WTC11 (cell line): ENCODE results near the gene DNAJC25. TPM values are rescaled to one million over a fixed set of nuclear protein-coding genes. Genes with fewer than 3 reads are reported as not detected.
A peak's percentile ranks its signal among the peaks of the same experiment; 100 is the strongest.

Source experiments
- ATAC-seq: fragments of 200-7000 bp; cut with Tn5 transposase; 2 replicates; pipeline ENCODE4 v1.10.0; 2021; ENCODE audit warnings: mild to moderate bottlenecking, moderate library complexity
- CTCF ChIA-PET: fragments of 300-600 bp; sonication (Branson Sonifier 250); formaldehyde crosslinking; loops from one replicate; lab custom pipeline; 2021; ENCODE audit warnings: antibody characterized with exemption; lab: Charles Lee
- POLR2A ChIA-PET: fragments of 350-600 bp; sonication (Branson Sonifier 250); formaldehyde crosslinking; loops from one replicate; lab custom pipeline; 2021; ENCODE audit warnings: antibody characterized with exemption; lab: Charles Lee
- DNase-seq: peaks from one replicate; pipeline ENCODE4 v3.0.0; 2021; ENCODE audit warnings: low spot score
- H3K27ac Mint-ChIP-seq: 2 replicates; pipeline ENCODE4 v1.8.0; 2021; ENCODE audit warnings: mixed read lengths
- H3K27me3 Mint-ChIP-seq: 2 replicates; pipeline ENCODE4 v1.8.0; 2021; ENCODE audit warnings: low read depth, mild to moderate bottlenecking, moderate library complexity, mixed read lengths
- H3K36me3 Mint-ChIP-seq: 2 replicates; pipeline ENCODE4 v1.8.0; 2021; ENCODE audit warnings: mixed read lengths
- H3K4me1 Mint-ChIP-seq: 2 replicates; pipeline ENCODE4 v1.8.0; 2022; ENCODE audit warnings: mixed read lengths
- H3K4me3 Mint-ChIP-seq: 2 replicates; pipeline ENCODE4 v1.8.0; 2021; ENCODE audit warnings: mild to moderate bottlenecking, moderate library complexity, mixed read lengths
- H3K9me3 Mint-ChIP-seq: 2 replicates; pipeline ENCODE4 v1.8.0; 2021; ENCODE audit warnings: mixed read lengths
- CBFB ChIP-seq: sonication (generic); formaldehyde crosslinking; IDR thresholded peaks from 2 replicates; pipeline ENCODE4 v1.8.1; 2022; ENCODE audit warnings: mild to moderate bottlenecking, low read depth, missing genetic modification reagents
- ELF4 ChIP-seq: sonication (generic); formaldehyde crosslinking; IDR thresholded peaks from 2 replicates; pipeline ENCODE4 v1.8.1; 2022; ENCODE audit warnings: low read depth, mild to moderate bottlenecking, moderate library complexity, missing genetic modification reagents
- ETV6 ChIP-seq: sonication (generic); formaldehyde crosslinking; IDR thresholded peaks from 2 replicates; pipeline ENCODE4 v1.8.1; 2022; ENCODE audit warnings: mild to moderate bottlenecking, missing genetic modification reagents
- IRF2 ChIP-seq: sonication (generic); formaldehyde crosslinking; IDR thresholded peaks from 2 replicates; pipeline ENCODE4 v1.8.0; 2022; ENCODE audit warnings: low read depth, missing genetic modification reagents, borderline replicate concordance
- JAZF1 ChIP-seq: fragments of 250-450 bp; sonication (Bioruptor Pico); IDR thresholded peaks from 2 replicates; pipeline ENCODE4 v1.9.0; 2021; ENCODE audit warnings: moderate library complexity, mild to moderate bottlenecking, inconsistent platforms
- NFE2L1 ChIP-seq: sonication (generic); formaldehyde crosslinking; IDR thresholded peaks from 2 replicates; pipeline ENCODE4 v1.8.1; 2023; ENCODE audit warnings: missing genetic modification reagents
- NR3C1 ChIP-seq: sonication (generic); formaldehyde crosslinking; conservative IDR thresholded peaks from 2 replicates; pipeline ENCODE4 v1.8.1; 2023; ENCODE audit warnings: low read depth, mild to moderate bottlenecking, missing genetic modification reagents
- OVOL2 ChIP-seq: fragments of 250-450 bp; sonication (Bioruptor Pico); IDR thresholded peaks from 2 replicates; pipeline ENCODE4 v1.9.0; 2021; ENCODE audit warnings: mild to moderate bottlenecking, borderline replicate concordance
- RORB ChIP-seq: fragments of 250-450 bp; sonication (Bioruptor Pico); IDR thresholded peaks from 2 replicates; pipeline ENCODE4 v1.9.0; 2021; ENCODE audit warnings: mild to moderate bottlenecking
- SP1 ChIP-seq: sonication (generic); formaldehyde crosslinking; conservative IDR thresholded peaks from 2 replicates; pipeline ENCODE4 v1.8.1; 2022; ENCODE audit warnings: missing genetic modification reagents
- TCF7 ChIP-seq: sonication (generic); formaldehyde crosslinking; IDR thresholded peaks from 2 replicates; pipeline ENCODE4 v1.8.0; 2022; ENCODE audit warnings: mild to moderate bottlenecking, low read depth, missing genetic modification reagents, moderate library complexity
- TEAD1 ChIP-seq: sonication (generic); formaldehyde crosslinking; IDR thresholded peaks from 2 replicates; pipeline ENCODE4 v1.8.0; 2022; ENCODE audit warnings: mild to moderate bottlenecking, missing genetic modification reagents
- TP53 ChIP-seq: sonication (generic); formaldehyde crosslinking; IDR thresholded peaks from 2 replicates; pipeline ENCODE4 v1.8.1; 2023; ENCODE audit warnings: mild to moderate bottlenecking, missing genetic modification reagents
- ZNF138 ChIP-seq: sonication (generic); formaldehyde crosslinking; conservative IDR thresholded peaks from 2 replicates; pipeline ENCODE4 v1.8.1; 2022; ENCODE audit warnings: mild to moderate bottlenecking, moderate library complexity, missing genetic modification reagents
- ZNF232 ChIP-seq: sonication (generic); formaldehyde crosslinking; IDR thresholded peaks from 2 replicates; pipeline ENCODE4 v1.8.0; 2022; ENCODE audit warnings: mild to moderate bottlenecking, missing genetic modification reagents
- ZNF263 ChIP-seq: sonication (generic); formaldehyde crosslinking; IDR thresholded peaks from 2 replicates; pipeline ENCODE4 v1.8.1; 2022; ENCODE audit warnings: low read depth, mild to moderate bottlenecking, moderate library complexity, missing genetic modification reagents
- ZNF396 ChIP-seq: fragments of 250-450 bp; sonication (Bioruptor Pico); IDR thresholded peaks from 2 replicates; pipeline ENCODE4 v1.8.0; 2021; ENCODE audit warnings: mild to moderate bottlenecking, moderate library complexity, borderline replicate concordance
- total RNA-seq: library from RNA; stranded (reverse); gene quantifications from 3 replicates; pipeline ENCODE4 v1.2.3, GENCODE V29; 2021
- TF ChIP-seq, protein P1 (sequence below): sonication (generic); formaldehyde crosslinking; conservative IDR thresholded peaks from 2 replicates; pipeline ENCODE4 v1.8.1; 2022; ENCODE audit warnings: mild to moderate bottlenecking, missing genetic modification reagents
- TF ChIP-seq, protein P2 (sequence below): sonication (generic); formaldehyde crosslinking; IDR thresholded peaks from 2 replicates; pipeline ENCODE4 v1.8.1; 2023; ENCODE audit warnings: mild to moderate bottlenecking, missing genetic modification reagents, moderate library complexity
- TF ChIP-seq, protein P3 (sequence below): sonication (generic); formaldehyde crosslinking; IDR thresholded peaks from 2 replicates; pipeline ENCODE4 v1.8.0; 2022; ENCODE audit warnings: missing genetic modification reagents
- TF ChIP-seq, protein P4 (sequence below): sonication (generic); formaldehyde crosslinking; IDR thresholded peaks from 2 replicates; pipeline ENCODE4 v1.8.1; 2022; ENCODE audit warnings: low read depth, mild to moderate bottlenecking, moderate library complexity, missing genetic modification reagents, borderline replicate concordance
- TF ChIP-seq, protein P5 (sequence below): sonication (generic); formaldehyde crosslinking; conservative IDR thresholded peaks from 2 replicates; pipeline ENCODE4 v1.8.1; 2023; ENCODE audit warnings: mild to moderate bottlenecking, low read depth, missing genetic modification reagents, moderate library complexity
- TF ChIP-seq, protein P6 (sequence below): sonication (generic); formaldehyde crosslinking; IDR thresholded peaks from 2 replicates; pipeline ENCODE4 v1.8.0; 2022; ENCODE audit warnings: mild to moderate bottlenecking, missing genetic modification reagents

DNAJC25 gene
- total RNA-seq, 1 experiment from 2014 or later: 7.4 TPM

DNA sequence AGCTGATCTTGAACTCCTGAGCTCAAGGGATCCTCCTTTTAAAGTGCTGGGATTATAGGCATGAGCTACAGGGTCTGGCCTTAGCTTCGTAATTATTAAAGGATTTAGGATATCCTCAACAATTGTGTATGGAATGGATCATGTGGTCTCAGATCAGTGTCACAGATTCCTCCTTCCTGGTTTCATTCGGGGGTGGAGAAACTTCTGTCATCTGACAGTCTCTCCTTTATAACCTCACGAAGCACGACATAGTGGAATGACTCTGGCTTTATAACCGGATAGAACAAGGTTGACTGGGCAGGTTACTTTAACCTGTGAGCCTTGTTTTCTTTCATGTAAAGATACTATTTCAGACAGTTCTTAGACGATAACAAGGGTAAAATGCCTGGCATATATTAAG is 25.9 kb downstream of the DNAJC25 start:
- TF ChIP-seq, protein P1, sequence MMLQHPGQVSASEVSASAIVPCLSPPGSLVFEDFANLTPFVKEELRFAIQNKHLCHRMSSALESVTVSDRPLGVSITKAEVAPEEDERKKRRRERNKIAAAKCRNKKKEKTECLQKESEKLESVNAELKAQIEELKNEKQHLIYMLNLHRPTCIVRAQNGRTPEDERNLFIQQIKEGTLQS: no peak
- TF ChIP-seq, protein P2, sequence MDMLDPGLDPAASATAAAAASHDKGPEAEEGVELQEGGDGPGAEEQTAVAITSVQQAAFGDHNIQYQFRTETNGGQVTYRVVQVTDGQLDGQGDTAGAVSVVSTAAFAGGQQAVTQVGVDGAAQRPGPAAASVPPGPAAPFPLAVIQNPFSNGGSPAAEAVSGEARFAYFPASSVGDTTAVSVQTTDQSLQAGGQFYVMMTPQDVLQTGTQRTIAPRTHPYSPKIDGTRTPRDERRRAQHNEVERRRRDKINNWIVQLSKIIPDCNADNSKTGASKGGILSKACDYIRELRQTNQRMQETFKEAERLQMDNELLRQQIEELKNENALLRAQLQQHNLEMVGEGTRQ: peak; percentile 56
- no peak for DNase-seq
- H3K27me3 Mint-ChIP-seq: peaks cover 13% of the 10 kb centered on the region
- ChIA-PET POLR2A (no interaction called here), CTCF (no interaction called here)
- H3K4me3 Mint-ChIP-seq: no peak overlapping the region
- ATAC-seq: no peak
- no peaks in the 10 kb centered on the region for H3K9me3 Mint-ChIP-seq
- peak overlapping the region; percentile 45 for H3K27ac Mint-ChIP-seq
- peaks cover 12% of the 10 kb centered on the region for H3K36me3 Mint-ChIP-seq
- peaks cover 7% of the 10 kb centered on the region for H3K4me1 Mint-ChIP-seq

DNA sequence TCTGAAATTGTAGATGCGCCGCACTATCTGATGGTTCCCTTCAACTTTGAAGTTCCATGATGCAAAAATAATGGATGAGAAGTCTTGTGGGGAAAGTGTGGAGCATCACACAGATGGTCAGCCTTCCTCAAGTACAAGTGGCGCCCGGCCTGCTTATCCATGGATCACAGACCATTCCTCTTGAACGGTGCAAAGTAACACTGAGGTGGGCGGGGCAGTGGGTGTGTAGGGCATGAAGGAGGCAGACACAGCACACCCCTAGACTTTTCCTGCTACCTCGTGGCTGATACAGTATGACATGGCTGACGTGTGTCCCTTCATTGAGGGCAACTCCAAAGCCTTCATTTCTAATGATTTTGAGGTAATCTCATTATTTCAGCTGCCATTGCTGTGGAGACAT is 27.8 kb downstream of the DNAJC25 start:
- Mint-ChIP-seq H3K4me3 (no peak overlapping the region), H3K36me3 (peaks cover 9% of the 10 kb centered on the region), H3K4me1 (peaks cover 23% of the 10 kb centered on the region), H3K27ac (no peak overlapping the region), H3K9me3 (no peaks in the 10 kb centered on the region), H3K27me3 (peaks cover 13% of the 10 kb centered on the region)
- ChIA-PET POLR2A (no interaction called here), CTCF (no interaction called here)
- ATAC-seq: no peak
- TF ChIP-seq, protein P3, sequence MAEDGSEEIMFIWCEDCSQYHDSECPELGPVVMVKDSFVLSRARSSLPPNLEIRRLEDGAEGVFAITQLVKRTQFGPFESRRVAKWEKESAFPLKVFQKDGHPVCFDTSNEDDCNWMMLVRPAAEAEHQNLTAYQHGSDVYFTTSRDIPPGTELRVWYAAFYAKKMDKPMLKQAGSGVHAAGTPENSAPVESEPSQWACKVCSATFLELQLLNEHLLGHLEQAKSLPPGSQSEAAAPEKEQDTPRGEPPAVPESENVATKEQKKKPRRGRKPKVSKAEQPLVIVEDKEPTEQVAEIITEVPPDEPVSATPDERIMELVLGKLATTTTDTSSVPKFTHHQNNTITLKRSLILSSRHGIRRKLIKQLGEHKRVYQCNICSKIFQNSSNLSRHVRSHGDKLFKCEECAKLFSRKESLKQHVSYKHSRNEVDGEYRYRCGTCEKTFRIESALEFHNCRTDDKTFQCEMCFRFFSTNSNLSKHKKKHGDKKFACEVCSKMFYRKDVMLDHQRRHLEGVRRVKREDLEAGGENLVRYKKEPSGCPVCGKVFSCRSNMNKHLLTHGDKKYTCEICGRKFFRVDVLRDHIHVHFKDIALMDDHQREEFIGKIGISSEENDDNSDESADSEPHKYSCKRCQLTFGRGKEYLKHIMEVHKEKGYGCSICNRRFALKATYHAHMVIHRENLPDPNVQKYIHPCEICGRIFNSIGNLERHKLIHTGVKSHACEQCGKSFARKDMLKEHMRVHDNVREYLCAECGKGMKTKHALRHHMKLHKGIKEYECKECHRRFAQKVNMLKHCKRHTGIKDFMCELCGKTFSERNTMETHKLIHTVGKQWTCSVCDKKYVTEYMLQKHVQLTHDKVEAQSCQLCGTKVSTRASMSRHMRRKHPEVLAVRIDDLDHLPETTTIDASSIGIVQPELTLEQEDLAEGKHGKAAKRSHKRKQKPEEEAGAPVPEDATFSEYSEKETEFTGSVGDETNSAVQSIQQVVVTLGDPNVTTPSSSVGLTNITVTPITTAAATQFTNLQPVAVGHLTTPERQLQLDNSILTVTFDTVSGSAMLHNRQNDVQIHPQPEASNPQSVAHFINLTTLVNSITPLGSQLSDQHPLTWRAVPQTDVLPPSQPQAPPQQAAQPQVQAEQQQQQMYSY (CRISPR knock-in tag): no peak
- TF ChIP-seq ZNF232: no peak
- TF ChIP-seq ELF4: no peak
- no peak for TF ChIP-seq CBFB (CRISPR knock-in tag)
- TF ChIP-seq ETV6 (CRISPR knock-in tag): no peak
- TF ChIP-seq SP1 (CRISPR knock-in tag): no peak
- TF ChIP-seq, protein P4, sequence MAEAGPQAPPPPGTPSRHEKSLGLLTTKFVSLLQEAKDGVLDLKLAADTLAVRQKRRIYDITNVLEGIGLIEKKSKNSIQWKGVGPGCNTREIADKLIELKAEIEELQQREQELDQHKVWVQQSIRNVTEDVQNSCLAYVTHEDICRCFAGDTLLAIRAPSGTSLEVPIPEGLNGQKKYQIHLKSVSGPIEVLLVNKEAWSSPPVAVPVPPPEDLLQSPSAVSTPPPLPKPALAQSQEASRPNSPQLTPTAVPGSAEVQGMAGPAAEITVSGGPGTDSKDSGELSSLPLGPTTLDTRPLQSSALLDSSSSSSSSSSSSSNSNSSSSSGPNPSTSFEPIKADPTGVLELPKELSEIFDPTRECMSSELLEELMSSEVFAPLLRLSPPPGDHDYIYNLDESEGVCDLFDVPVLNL (CRISPR knock-in tag): no peak
- no peak for TF ChIP-seq ZNF396 (CRISPR knock-in tag)
- TF ChIP-seq TCF7: no peak
- TF ChIP-seq ZNF263 (CRISPR knock-in tag): no peak
- TF ChIP-seq TEAD1: no peak
- no peak for TF ChIP-seq NFE2L1 (CRISPR knock-in tag)
- no peak for DNase-seq

DNA sequence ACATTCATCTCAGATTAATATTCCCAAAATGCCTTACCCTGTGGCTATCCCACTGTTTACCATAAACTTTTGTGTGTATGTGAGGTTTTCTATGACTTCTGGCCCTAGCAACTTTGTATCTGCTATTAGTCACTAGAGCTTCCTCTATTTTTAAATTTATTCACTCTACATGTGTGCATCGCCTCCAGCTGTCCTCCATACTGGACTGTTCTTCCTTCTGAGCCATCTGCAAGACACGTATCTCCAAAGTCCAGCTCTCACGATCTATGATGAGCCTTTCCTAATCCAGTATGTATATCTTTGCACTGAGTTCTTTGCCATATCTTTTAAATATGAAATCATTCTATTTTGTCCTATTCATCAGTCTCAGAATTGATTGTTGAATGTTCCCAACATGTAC is 28.6 kb downstream of the DNAJC25 start:
- Mint-ChIP-seq H3K4me1 (peaks cover 23% of the 10 kb centered on the region), H3K4me3 (no peak overlapping the region), H3K9me3 (no peaks in the 10 kb centered on the region), H3K27me3 (peaks cover 13% of the 10 kb centered on the region), H3K27ac (no peak overlapping the region), H3K36me3 (peaks cover 7% of the 10 kb centered on the region)
- ATAC-seq (no peak), DNase-seq (no peak)
- CTCF ChIA-PET: no interaction called here
- POLR2A ChIA-PET: no interaction called here
- no peak for TF ChIP-seq NR3C1 (CRISPR knock-in tag)
- TF ChIP-seq, protein P5, sequence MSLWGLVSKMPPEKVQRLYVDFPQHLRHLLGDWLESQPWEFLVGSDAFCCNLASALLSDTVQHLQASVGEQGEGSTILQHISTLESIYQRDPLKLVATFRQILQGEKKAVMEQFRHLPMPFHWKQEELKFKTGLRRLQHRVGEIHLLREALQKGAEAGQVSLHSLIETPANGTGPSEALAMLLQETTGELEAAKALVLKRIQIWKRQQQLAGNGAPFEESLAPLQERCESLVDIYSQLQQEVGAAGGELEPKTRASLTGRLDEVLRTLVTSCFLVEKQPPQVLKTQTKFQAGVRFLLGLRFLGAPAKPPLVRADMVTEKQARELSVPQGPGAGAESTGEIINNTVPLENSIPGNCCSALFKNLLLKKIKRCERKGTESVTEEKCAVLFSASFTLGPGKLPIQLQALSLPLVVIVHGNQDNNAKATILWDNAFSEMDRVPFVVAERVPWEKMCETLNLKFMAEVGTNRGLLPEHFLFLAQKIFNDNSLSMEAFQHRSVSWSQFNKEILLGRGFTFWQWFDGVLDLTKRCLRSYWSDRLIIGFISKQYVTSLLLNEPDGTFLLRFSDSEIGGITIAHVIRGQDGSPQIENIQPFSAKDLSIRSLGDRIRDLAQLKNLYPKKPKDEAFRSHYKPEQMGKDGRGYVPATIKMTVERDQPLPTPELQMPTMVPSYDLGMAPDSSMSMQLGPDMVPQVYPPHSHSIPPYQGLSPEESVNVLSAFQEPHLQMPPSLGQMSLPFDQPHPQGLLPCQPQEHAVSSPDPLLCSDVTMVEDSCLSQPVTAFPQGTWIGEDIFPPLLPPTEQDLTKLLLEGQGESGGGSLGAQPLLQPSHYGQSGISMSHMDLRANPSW (CRISPR knock-in tag): no peak
- TF ChIP-seq IRF2 (CRISPR knock-in tag): no peak
- TF ChIP-seq RORB (CRISPR knock-in tag): no peak
- TF ChIP-seq, protein P6, sequence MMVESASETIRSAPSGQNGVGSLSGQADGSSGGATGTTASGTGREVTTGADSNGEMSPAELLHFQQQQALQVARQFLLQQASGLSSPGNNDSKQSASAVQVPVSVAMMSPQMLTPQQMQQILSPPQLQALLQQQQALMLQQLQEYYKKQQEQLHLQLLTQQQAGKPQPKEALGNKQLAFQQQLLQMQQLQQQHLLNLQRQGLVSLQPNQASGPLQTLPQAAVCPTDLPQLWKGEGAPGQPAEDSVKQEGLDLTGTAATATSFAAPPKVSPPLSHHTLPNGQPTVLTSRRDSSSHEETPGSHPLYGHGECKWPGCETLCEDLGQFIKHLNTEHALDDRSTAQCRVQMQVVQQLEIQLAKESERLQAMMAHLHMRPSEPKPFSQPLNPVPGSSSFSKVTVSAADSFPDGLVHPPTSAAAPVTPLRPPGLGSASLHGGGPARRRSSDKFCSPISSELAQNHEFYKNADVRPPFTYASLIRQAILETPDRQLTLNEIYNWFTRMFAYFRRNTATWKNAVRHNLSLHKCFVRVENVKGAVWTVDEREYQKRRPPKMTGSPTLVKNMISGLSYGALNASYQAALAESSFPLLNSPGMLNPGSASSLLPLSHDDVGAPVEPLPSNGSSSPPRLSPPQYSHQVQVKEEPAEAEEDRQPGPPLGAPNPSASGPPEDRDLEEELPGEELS (CRISPR knock-in tag): no peak
- no peak for TF ChIP-seq ZNF138 (CRISPR knock-in tag)
- TF ChIP-seq OVOL2 (CRISPR knock-in tag): no peak
- TF ChIP-seq JAZF1: no peak
- no peak for TF ChIP-seq TP53 (CRISPR knock-in tag)
